ENCODE results near the gene PAX5. TPM values are rescaled to one million over a fixed set of nuclear protein-coding genes. Genes with fewer than 3 reads are reported as not detected.

PAX5 gene
- total RNA-seq, 1 experiment from 2014 or later: not detected

DNA sequence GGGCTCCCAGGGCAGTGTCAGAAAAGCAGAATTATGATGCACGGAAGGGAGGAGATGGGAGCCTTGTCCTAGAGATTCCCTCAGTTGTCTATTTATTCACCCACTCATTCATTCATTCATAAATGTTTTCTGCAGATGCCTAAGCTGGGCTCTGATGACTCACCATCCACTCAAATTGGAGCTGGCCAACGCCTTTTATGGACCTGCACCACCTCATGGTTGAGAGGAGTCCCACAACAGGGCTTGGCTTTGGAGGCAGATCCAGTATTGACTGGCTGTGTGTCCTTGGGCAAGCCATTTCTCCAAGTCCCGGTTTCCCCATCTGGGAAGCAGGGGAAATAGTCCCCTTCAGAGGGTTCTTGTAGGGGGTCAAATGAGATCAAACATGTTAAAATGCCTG is 233.6 kb downstream of the PAX5 start:
- no peak overlapping the region for H3K27ac ChIP-seq
- H3K27me3 ChIP-seq (ENCODE audit: insufficient read depth, low read depth): peaks cover 39% of the 10 kb centered on the region; the same call in 1 of the 2 replicates
- H3K9me2 ChIP-seq (ENCODE audit: insufficient read depth): no peaks in the 10 kb centered on the region
- POLR2A ChIA-PET (ENCODE audit: unreplicated experiment): no interaction called here
- H2AFZ ChIP-seq: no peak overlapping the region
- BruUV-seq (replicated peaks): no TSS peak
- intact Hi-C loops (cut with micrococcal nuclease; ENCODE audit: unreplicated experiment): no loop called here
- CTCF ChIA-PET: no interaction called here
- H3K4me2 ChIP-seq: no peak overlapping the region
- TF ChIP-seq EZH2 (IDR thresholded peaks at IDR 0.05; ENCODE audit: low read depth): no peak
- TF ChIP-seq, protein P1, sequence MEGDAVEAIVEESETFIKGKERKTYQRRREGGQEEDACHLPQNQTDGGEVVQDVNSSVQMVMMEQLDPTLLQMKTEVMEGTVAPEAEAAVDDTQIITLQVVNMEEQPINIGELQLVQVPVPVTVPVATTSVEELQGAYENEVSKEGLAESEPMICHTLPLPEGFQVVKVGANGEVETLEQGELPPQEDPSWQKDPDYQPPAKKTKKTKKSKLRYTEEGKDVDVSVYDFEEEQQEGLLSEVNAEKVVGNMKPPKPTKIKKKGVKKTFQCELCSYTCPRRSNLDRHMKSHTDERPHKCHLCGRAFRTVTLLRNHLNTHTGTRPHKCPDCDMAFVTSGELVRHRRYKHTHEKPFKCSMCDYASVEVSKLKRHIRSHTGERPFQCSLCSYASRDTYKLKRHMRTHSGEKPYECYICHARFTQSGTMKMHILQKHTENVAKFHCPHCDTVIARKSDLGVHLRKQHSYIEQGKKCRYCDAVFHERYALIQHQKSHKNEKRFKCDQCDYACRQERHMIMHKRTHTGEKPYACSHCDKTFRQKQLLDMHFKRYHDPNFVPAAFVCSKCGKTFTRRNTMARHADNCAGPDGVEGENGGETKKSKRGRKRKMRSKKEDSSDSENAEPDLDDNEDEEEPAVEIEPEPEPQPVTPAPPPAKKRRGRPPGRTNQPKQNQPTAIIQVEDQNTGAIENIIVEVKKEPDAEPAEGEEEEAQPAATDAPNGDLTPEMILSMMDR (conservative IDR thresholded peaks at IDR 0.05): no peak
- no peaks in the 10 kb centered on the region for H3K79me2 ChIP-seq (ENCODE audit: low read depth)
- H3K4me1 ChIP-seq (replicated peaks; ENCODE audit: insufficient read depth): no peaks in the 10 kb centered on the region
- DNase-seq: no peak
- no peak overlapping the region for H3K4me3 ChIP-seq
- H4K20me1 ChIP-seq (ENCODE audit: insufficient read depth): no peaks in the 10 kb centered on the region
- no peaks in the 10 kb centered on the region for H3F3A ChIP-seq (ENCODE audit: insufficient read depth, low read depth)
- no peaks in the 10 kb centered on the region for H3K9me3 ChIP-seq (ENCODE audit: insufficient read depth, low read depth)
- no peaks in the 10 kb centered on the region for H3K36me3 ChIP-seq (ENCODE audit: low read depth)

DNA sequence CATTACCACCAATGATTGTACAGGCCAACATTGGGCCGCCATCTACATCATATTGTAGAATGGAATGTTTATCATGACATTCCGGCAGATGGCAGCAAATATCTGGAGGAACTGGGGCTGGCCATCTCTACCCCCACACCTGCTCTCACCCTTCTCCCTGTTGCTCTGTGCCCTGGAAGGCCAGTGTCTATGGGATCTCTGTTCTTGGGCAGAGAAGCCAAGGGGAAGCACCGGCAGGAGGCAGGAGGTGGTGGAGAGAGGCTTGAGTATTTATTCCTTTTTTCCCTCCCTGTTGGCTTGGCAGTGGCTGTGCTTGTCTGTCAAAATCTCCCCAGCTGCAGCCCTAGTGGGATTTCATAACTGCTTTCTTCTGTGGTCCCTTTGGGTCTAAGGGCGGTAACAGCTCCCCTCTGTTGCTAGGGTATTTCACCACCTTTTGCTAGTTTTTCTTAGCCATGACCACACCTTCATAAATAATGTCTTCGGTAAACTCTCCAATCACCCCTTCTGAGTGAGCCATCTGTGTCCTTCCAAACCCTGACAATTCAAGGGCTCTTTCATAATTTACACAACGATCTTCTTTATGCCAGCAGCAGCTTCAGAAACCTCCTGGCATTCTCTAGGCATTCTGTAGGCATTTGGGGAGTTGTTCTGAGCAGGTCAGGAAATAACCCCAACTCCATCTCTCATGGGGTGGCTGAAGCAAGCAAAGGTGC is 235.6 kb downstream of the PAX5 start:
- H2AFZ ChIP-seq: no peak overlapping the region
- no peaks in the 10 kb centered on the region for H3F3A ChIP-seq (ENCODE audit: insufficient read depth, low read depth)
- no TSS peak for BruUV-seq (replicated peaks)
- no peaks in the 10 kb centered on the region for H3K9me2 ChIP-seq (ENCODE audit: insufficient read depth)
- DNase-seq: peak in 1 of 2 experiments; percentile 3
- intact Hi-C loops (cut with micrococcal nuclease; ENCODE audit: unreplicated experiment): loop anchor here (2.0 kb wide), 1 partner anchor 190 kb away; no protein-coding TSS in a partner anchor
- CTCF ChIA-PET: no interaction called here
- H3K27me3 ChIP-seq (ENCODE audit: insufficient read depth, low read depth): peaks cover 33% of the 10 kb centered on the region; the same call in 1 of the 2 replicates
- no peak for TF ChIP-seq EZH2 (IDR thresholded peaks at IDR 0.05; ENCODE audit: low read depth)
- TF ChIP-seq, protein P1 (conservative IDR thresholded peaks at IDR 0.05): peak; percentile 42; the same call in 1 of the 2 replicates
- H3K36me3 ChIP-seq (ENCODE audit: low read depth): no peaks in the 10 kb centered on the region
- POLR2A ChIA-PET (ENCODE audit: unreplicated experiment): no interaction called here
- H4K20me1 ChIP-seq (ENCODE audit: insufficient read depth): no peaks in the 10 kb centered on the region
- no peak overlapping the region for H3K4me2 ChIP-seq
- no peak overlapping the region for H3K27ac ChIP-seq
- no peaks in the 10 kb centered on the region for H3K79me2 ChIP-seq (ENCODE audit: low read depth)
- no peaks in the 10 kb centered on the region for H3K4me1 ChIP-seq (replicated peaks; ENCODE audit: insufficient read depth)
- no peaks in the 10 kb centered on the region; the same call in 1 of the 2 replicates for H3K9me3 ChIP-seq (ENCODE audit: insufficient read depth, low read depth)
- no peak overlapping the region for H3K4me3 ChIP-seq

DNA sequence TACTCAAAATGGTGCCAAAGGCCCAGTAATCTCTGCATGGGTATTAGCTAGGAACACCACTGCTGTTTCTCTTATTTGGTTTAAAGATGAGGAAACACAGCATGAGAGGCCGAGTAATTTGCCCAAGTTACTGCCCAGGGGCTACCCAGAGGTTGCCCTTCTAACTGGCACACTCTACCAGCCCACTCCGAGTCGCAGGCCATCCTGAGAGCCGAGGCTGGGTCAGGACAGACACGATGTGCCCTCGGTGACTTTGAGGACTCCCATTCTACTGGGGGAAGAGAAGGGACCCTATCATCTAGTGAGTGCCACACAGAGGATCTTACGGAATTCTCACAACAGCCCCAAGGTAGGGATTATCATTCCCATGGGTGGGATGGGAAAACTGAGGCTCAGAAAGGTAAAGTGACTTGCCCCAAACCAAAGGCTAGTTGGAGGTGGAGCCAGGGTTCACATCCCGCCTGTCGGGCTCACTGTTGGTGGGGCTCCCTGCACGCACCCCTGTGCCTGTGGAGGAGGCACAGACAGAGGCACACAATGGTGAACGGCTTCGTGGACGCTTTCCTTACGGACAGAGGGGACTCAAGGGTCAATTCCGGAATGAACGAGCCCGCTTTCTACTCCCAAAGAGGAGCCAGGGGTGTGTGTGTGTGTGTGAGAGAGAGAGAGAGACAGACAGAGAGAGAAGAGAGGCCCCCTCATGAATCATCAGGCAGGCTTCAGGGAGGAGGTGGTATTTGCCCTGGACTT is 236.4 kb downstream of the PAX5 start:
- no peak for TF ChIP-seq EZH2 (IDR thresholded peaks at IDR 0.05; ENCODE audit: low read depth)
- TF ChIP-seq, protein P1 (conservative IDR thresholded peaks at IDR 0.05): no peak
- Histone ChIP-seq H3K27ac (no peak overlapping the region), H4K20me1 (ENCODE audit: insufficient read depth) (no peaks in the 10 kb centered on the region), H3K9me2 (ENCODE audit: insufficient read depth) (no peaks in the 10 kb centered on the region), H3K9me3 (ENCODE audit: insufficient read depth, low read depth) (no peaks in the 10 kb centered on the region; the same call in 1 of the 2 replicates), H3K4me2 (no peak overlapping the region), H3F3A (ENCODE audit: insufficient read depth, low read depth) (no peaks in the 10 kb centered on the region), H2AFZ (no peak overlapping the region), H3K4me1 (replicated peaks; ENCODE audit: insufficient read depth) (no peaks in the 10 kb centered on the region), H3K79me2 (ENCODE audit: low read depth) (no peaks in the 10 kb centered on the region), H3K27me3 (ENCODE audit: insufficient read depth, low read depth) (peaks cover 28% of the 10 kb centered on the region; the same call in 1 of the 2 replicates), H3K36me3 (ENCODE audit: low read depth) (no peaks in the 10 kb centered on the region), H3K4me3 (no peak overlapping the region)
- POLR2A ChIA-PET (ENCODE audit: unreplicated experiment): no interaction called here
- BruUV-seq (replicated peaks): no TSS peak
- intact Hi-C loops (cut with micrococcal nuclease; ENCODE audit: unreplicated experiment): loop anchor here (2.0 kb wide), 1 partner anchor 191 kb away; no protein-coding TSS in a partner anchor
- no peak for DNase-seq
- CTCF ChIA-PET: no interaction called here
